Ascending aorta (tissue), 2 donors: ENCODE results near the gene DST. TPM values are rescaled to one million over a fixed set of nuclear protein-coding genes. Genes with fewer than 3 reads are reported as not detected.

Experiments
- DNase-seq, 2 donors: peaks; one replicate each; pipeline ENCODE4 v3.0.0-alpha.2; 2019; ENCODE audit warnings: low spot score in 2 of 2
- H3K27ac ChIP-seq, 2 donors: fragments of 200-600 bp; sonication (generic); one replicate each; pipeline ENCODE4 v1.5.1; 2016 to 2017; ENCODE audit warnings: mild to moderate bottlenecking in 1 of 2
- H3K27me3 ChIP-seq: fragments of 200-600 bp; sonication (generic); one replicate; pipeline ENCODE4 v1.5.1; 2017
- H3K36me3 ChIP-seq, 2 donors: fragments of 200-600 bp; sonication (generic); one replicate each; pipeline ENCODE4 v1.5.1; 2016
- H3K4me1 ChIP-seq, 2 donors: fragments of 200-600 bp; sonication (generic); one replicate each; pipeline ENCODE4 v1.5.1; 2016 to 2017; ENCODE audit warnings: mild to moderate bottlenecking in 1 of 2
- H3K4me3 ChIP-seq, 2 donors: fragments of 200-600 bp; sonication (generic); one replicate each; pipeline ENCODE4 v1.5.1; 2016 to 2017; ENCODE audit warnings: mild to moderate bottlenecking in 1 of 2
- H3K9me3 ChIP-seq, 2 donors: fragments of 200-600 bp; sonication (generic); one replicate each; pipeline ENCODE4 v1.5.1; 2016
- CTCF ChIP-seq, 3 experiments: fragments of 200-600 bp in 2 of 3; fragments of 450-650 bp in 1 of 3; sonication (generic) in 2 of 3; IDR thresholded peaks; one replicate each; pipeline ENCODE4 v1.5.1; 2016 to 2019; ENCODE audit warnings: antibody characterized with exemption in 3 of 3, mild to moderate bottlenecking in 1 of 3, moderate library complexity in 1 of 3
- intact Hi-C: fragments of 100-400 bp; cut with DNase I; formaldehyde crosslinking; loops from one replicate; pipeline ENCODE4 v1.15.1; 2023
- total RNA-seq: library from RNA; depleted of rRNA; stranded (reverse); fragments of >200 nt; gene quantifications from one replicate; pipeline ENCODE4 v1.1.0, GENCODE V29; 2016

Gene DST
- total RNA-seq, 1 donor from 2014 or later: 223 TPM

- Histone ChIP-seq H3K9me3 (no peaks in the 10 kb centered on the region), H3K27ac (no peak overlapping the region), H3K36me3 (peaks cover 68 to 89% of the 10 kb centered on the region in 2 donors), H3K4me1 (peaks cover 0 to 4% of the 10 kb centered on the region in 2 donors), H3K27me3 (no peaks in the 10 kb centered on the region), H3K4me3 (no peak overlapping the region)
- no peak for TF ChIP-seq CTCF (IDR thresholded peaks at IDR 0.05)
- no peak for DNase-seq
- intact Hi-C loops: no loop called here
Observed at GRCh38 chr6:56474532-56474931, 168.2 kb downstream of the DST start.

- intact Hi-C loops: no loop called here
- no peak for DNase-seq
- H3K27me3 ChIP-seq: no peaks in the 10 kb centered on the region
- no peak overlapping the region for H3K4me3 ChIP-seq
- H3K36me3 ChIP-seq: peaks cover 60 to 73% of the 10 kb centered on the region in 2 donors
- no peaks in the 10 kb centered on the region for H3K9me3 ChIP-seq
- no peak overlapping the region for H3K27ac ChIP-seq
- H3K4me1 ChIP-seq: no peaks in the 10 kb centered on the region
- no peak for TF ChIP-seq CTCF (IDR thresholded peaks at IDR 0.05)
Observed at GRCh38 chr6:56463443-56463842, 179.2 kb downstream of the DST start.

GRCh38 chr6:56459030-56459805, 183.5 kb downstream of the DST start:
- no peak overlapping the region for H3K4me3 ChIP-seq
- DNase-seq: no peak
- no peaks in the 10 kb centered on the region for H3K27me3 ChIP-seq
- H3K4me1 ChIP-seq: no peaks in the 10 kb centered on the region
- peaks cover 43 to 51% of the 10 kb centered on the region in 2 donors for H3K36me3 ChIP-seq
- no peak for TF ChIP-seq CTCF (IDR thresholded peaks at IDR 0.05)
- no peaks in the 10 kb centered on the region for H3K9me3 ChIP-seq
- intact Hi-C loops: no loop called here
- H3K27ac ChIP-seq: no peak overlapping the region

- peaks cover 37 to 43% of the 10 kb centered on the region in 2 donors for H3K36me3 ChIP-seq
- no peaks in the 10 kb centered on the region for H3K27me3 ChIP-seq
- H3K4me1 ChIP-seq: no peaks in the 10 kb centered on the region
- no peak for TF ChIP-seq CTCF (IDR thresholded peaks at IDR 0.05)
- no peaks in the 10 kb centered on the region for H3K9me3 ChIP-seq
- H3K4me3 ChIP-seq: no peak overlapping the region
- H3K27ac ChIP-seq: no peak overlapping the region
- DNase-seq: no peak
- intact Hi-C loops: no loop called here
Observed at GRCh38 chr6:56458324-56458884, 184.3 kb downstream of the DST start.

- peaks cover 27 to 30% of the 10 kb centered on the region in 2 donors for H3K36me3 ChIP-seq
- intact Hi-C loops: no loop called here
- H3K27me3 ChIP-seq: no peaks in the 10 kb centered on the region
- no peak for DNase-seq
- no peak overlapping the region for H3K27ac ChIP-seq
- H3K9me3 ChIP-seq: no peaks in the 10 kb centered on the region
- no peaks in the 10 kb centered on the region for H3K4me1 ChIP-seq
- TF ChIP-seq CTCF (IDR thresholded peaks at IDR 0.05): no peak
- H3K4me3 ChIP-seq: no peak overlapping the region
Observed at GRCh38 chr6:56456785-56457184, 185.9 kb downstream of the DST start.
